ENCODE data around the gene OR14A16.

OR14A16 gene

DNA sequence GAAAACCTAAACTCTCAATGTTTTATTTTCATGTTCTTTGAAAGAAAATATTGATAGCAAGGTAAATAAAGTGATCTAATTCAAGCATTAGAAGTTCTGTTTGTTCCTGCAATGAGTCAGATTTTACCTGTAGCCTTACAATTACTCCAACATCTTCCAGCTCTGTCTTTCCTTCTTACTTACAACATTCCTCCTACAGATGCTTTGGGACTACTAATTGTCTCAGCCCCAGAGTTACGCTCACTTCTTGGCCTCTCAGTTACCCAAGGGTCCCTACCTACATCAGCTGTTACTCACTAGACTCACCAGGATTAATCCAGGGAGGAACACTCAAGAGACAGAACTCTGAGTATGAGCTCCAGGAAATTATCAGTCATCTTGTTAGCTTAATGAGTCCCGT lies 26.4 kb downstream of the OR14A16 start:
- H3K9me3 ChIP-seq (ENCODE audit: insufficient read depth, low read length): no peaks in the 10 kb centered on the region

GRCh38 chr1:247769603-247770002 lies 54.3 kb downstream of the OR14A16 start:
- Histone ChIP-seq H3K79me2 (ENCODE audit: insufficient read depth, low read length) (no peaks in the 10 kb centered on the region), H2AFZ (ENCODE audit: low read depth, low read length, severe bottlenecking) (no peak overlapping the region), H4K20me1 (ENCODE audit: low read depth, low read length) (no peaks in the 10 kb centered on the region), H3K4me3 (ENCODE audit: insufficient read depth, low read length, poor library complexity, severe bottlenecking) (no peak overlapping the region), H3K9ac (ENCODE audit: low read length) (no peak overlapping the region), H3K9me3 (ENCODE audit: insufficient read depth, low read length) (no peaks in the 10 kb centered on the region), H3F3A (ENCODE audit: insufficient read depth) (no peaks in the 10 kb centered on the region), H3K27ac (ENCODE audit: low read depth, low read length) (no peak overlapping the region), H3K36me3 (ENCODE audit: low read length) (no peaks in the 10 kb centered on the region), H3K27me3 (ENCODE audit: low read length) (no peaks in the 10 kb centered on the region), H3K9me2 (replicated peaks; ENCODE audit: insufficient read depth, low read length) (no peaks in the 10 kb centered on the region), H3K4me2 (ENCODE audit: low read depth, low read length, poor library complexity, severe bottlenecking) (no peak overlapping the region)
- TF ChIP-seq EZH2phosphoT487 (conservative IDR thresholded peaks at IDR 0.05; ENCODE audit: low read length): no peak
- no peak for TF ChIP-seq CTCF (IDR thresholded peaks at IDR 0.05; ENCODE audit: insufficient read depth, low read length, poor library complexity, severe bottlenecking)

More for the DNA sequence above, 26.4 kb downstream of the OR14A16 start:
- Histone ChIP-seq H3K4me3 (ENCODE audit: insufficient read depth, low read length, poor library complexity, severe bottlenecking) (no peak overlapping the region), H3F3A (ENCODE audit: insufficient read depth) (no peaks in the 10 kb centered on the region), H3K4me2 (ENCODE audit: low read depth, low read length, poor library complexity, severe bottlenecking) (no peak overlapping the region), H3K79me2 (ENCODE audit: insufficient read depth, low read length) (no peaks in the 10 kb centered on the region), H3K9me2 (replicated peaks; ENCODE audit: insufficient read depth, low read length) (no peaks in the 10 kb centered on the region), H3K27ac (ENCODE audit: low read depth, low read length) (no peak overlapping the region), H2AFZ (ENCODE audit: low read depth, low read length, severe bottlenecking) (no peak overlapping the region), H3K9ac (ENCODE audit: low read length) (no peak overlapping the region), H3K36me3 (ENCODE audit: low read length) (no peaks in the 10 kb centered on the region), H4K20me1 (ENCODE audit: low read depth, low read length) (no peaks in the 10 kb centered on the region), H3K27me3 (ENCODE audit: low read length) (no peaks in the 10 kb centered on the region)
- TF ChIP-seq CTCF (IDR thresholded peaks at IDR 0.05; ENCODE audit: insufficient read depth, low read length, poor library complexity, severe bottlenecking) (no peak), EZH2phosphoT487 (conservative IDR thresholded peaks at IDR 0.05; ENCODE audit: low read length) (no peak)

All from SU-DHL-6 (cell line).